ENCODE measurements around the gene POLR1F. TPM values are rescaled to one million over a fixed set of nuclear protein-coding genes. Genes with fewer than 3 reads are reported as not detected.
A peak's percentile ranks its signal among the peaks of the same experiment; 100 is the strongest.

POLR1F gene
- total and polyA plus RNA-seq, 9 of the 15 experiments (the other 6 are each of a cell fraction or from before 2014, with no cell fraction given): 17.5 to 95.3 (median 32.7) TPM

DNA sequence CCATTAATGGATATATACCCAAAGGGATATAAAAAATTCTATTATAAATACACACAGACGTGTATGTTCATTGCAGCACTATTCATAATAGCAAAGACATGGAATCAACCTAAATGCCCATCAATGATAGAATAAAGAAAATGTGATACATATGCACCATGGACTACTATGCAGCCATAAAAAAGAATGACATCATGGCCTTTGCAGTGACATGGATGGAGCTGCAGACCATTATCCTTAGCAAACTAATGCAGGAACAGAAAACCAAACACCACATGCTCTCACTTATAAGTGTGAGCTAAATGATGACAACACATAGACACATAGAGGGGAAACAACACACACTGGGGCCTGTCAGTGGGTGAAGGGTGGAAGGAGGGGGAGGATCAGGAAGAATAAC is 33.0 kb downstream of the POLR1F start:
- no peak overlapping the region for H2AFZ ChIP-seq (ENCODE audit: low read depth, low read length)
- peak; percentile 90 for TF ChIP-seq ZNF146 (CRISPR knock-in tag; IDR thresholded peaks at IDR 0.05; ENCODE audit: unreplicated experiment)
- TF ChIP-seq NR4A1 (CRISPR knock-in tag; IDR thresholded peaks at IDR 0.05): no peak
- no peak for TF ChIP-seq NR4A1 (tag; IDR thresholded peaks at IDR 0.05)
- TF ChIP-seq ARID1B (IDR thresholded peaks at IDR 0.05): no peak
- no peak for ATAC-seq
- POLR2A ChIA-PET: no interaction called here
- no peaks in the 10 kb centered on the region for H3K27me3 ChIP-seq (ENCODE audit: control insufficient read depth in 2 of 2, insufficient read depth in 2 of 2, low read length in 2 of 2)
- intact Hi-C loops (cut with micrococcal nuclease): no loop called here
- CTCF ChIA-PET (ENCODE audit: low intra/inter-chr PET ratio): no interaction called here
- no peaks in the 10 kb centered on the region for H3K9me1 ChIP-seq (ENCODE audit: control insufficient read depth, insufficient read depth, low read length)
- H4K20me1 ChIP-seq (replicated peaks; ENCODE audit: control insufficient read depth, insufficient read depth, low read length): no peaks in the 10 kb centered on the region
- H3K4me1 ChIP-seq (replicated peaks in 1 of 2; ENCODE audit: control insufficient read depth in 2 of 2, insufficient read depth in 2 of 2, low read length in 2 of 2): peaks cover 0 to 13% of the 10 kb centered on the region in 2 experiments; a peak in 1 of 5 replicates
- H3K9ac ChIP-seq (ENCODE audit: insufficient read depth in 1 of 2, low read depth in 2 of 2, low read length in 2 of 2): no peak overlapping the region
- H3K36me3 ChIP-seq (ENCODE audit: control insufficient read depth, insufficient read depth, low read length): no peaks in the 10 kb centered on the region
- H3K27ac ChIP-seq (ENCODE audit: extremely low read depth, low read depth, low read length): no peak overlapping the region
- in situ Hi-C loops (cut with MboI): loop anchor here (25.0 kb wide), 1 partner anchor 1989 kb away; no protein-coding TSS in a partner anchor
- WGBS (ENCODE audit: insufficient coverage, low coverage, missing lambda C conversion rate): 47% methylated on average over 1 of the region's 1 CpG
- no peak for DNase-seq (ENCODE audit: extremely low read depth in 1 of 4, low spot score in 3 of 4)
- H3K9me3 ChIP-seq (replicated peaks; ENCODE audit: control insufficient read depth, insufficient read depth, low read depth, low read length): no peaks in the 10 kb centered on the region
- no TSS peak for BruUV-seq (replicated peaks)
- no peak overlapping the region for H3K4me2 ChIP-seq (ENCODE audit: insufficient read depth, low read length)
- H3K4me3 ChIP-seq: no peak overlapping the region
- FAIRE-seq: no peak
- no peaks in the 10 kb centered on the region for H3K79me2 ChIP-seq (ENCODE audit: control insufficient read depth, insufficient read depth, low read length)

DNA sequence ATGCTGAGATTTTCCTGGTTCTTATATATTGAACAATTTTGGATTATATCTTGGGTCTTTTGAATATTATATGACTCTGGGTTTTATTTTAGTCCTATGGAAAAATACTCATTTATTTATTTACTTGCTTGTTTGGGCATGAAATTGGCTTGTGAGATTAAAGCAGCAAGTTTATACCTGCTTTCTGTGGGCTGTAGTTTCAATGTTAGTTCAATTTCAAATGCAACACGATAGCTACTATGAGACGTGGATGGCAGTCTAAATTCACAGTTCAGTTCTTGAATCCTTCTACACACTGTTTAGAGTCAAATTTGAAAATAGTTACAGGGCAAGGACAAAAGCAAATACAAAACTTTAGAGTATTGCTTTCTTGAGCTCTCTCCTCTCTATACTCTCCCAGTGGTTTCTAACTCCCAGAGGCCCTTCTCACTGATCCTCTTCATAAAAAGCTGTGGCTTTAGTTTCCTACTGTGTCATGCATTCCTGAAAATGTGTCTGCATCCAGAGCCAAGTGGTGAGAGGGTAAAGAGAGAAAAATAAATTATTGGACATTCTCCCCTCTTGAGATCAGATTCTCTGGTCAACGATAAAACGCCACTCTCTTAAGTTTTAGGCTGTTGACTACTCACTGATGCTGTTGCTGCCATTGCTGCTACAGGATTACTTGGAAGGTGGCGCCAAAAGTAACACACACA is 34.4 kb downstream of the POLR1F start:
- Histone ChIP-seq H3K4me2 (ENCODE audit: insufficient read depth, low read length) (no peak overlapping the region), H3K4me1 (replicated peaks in 1 of 2; ENCODE audit: control insufficient read depth in 2 of 2, insufficient read depth in 2 of 2, low read length in 2 of 2) (peaks cover 0 to 11% of the 10 kb centered on the region in 2 experiments; a peak in 1 of 5 replicates), H2AFZ (ENCODE audit: low read depth, low read length) (peak overlapping the region; percentile 70), H3K9me1 (ENCODE audit: control insufficient read depth, insufficient read depth, low read length) (no peaks in the 10 kb centered on the region), H3K79me2 (ENCODE audit: control insufficient read depth, insufficient read depth, low read length) (no peaks in the 10 kb centered on the region), H3K4me3 (no peak overlapping the region), H4K20me1 (replicated peaks; ENCODE audit: control insufficient read depth, insufficient read depth, low read length) (no peaks in the 10 kb centered on the region), H3K9ac (ENCODE audit: insufficient read depth in 1 of 2, low read depth in 2 of 2, low read length in 2 of 2) (no peak overlapping the region), H3K27ac (ENCODE audit: extremely low read depth, low read depth, low read length) (no peak overlapping the region), H3K9me3 (replicated peaks; ENCODE audit: control insufficient read depth, insufficient read depth, low read depth, low read length) (no peaks in the 10 kb centered on the region), H3K36me3 (ENCODE audit: control insufficient read depth, insufficient read depth, low read length) (no peaks in the 10 kb centered on the region), H3K27me3 (ENCODE audit: control insufficient read depth in 2 of 2, insufficient read depth in 2 of 2, low read length in 2 of 2) (no peaks in the 10 kb centered on the region)
- TF ChIP-seq ERF (CRISPR knock-in tag; IDR thresholded peaks at IDR 0.05): peak; percentile 73; the same call in 1 of the 2 replicates
- TF ChIP-seq RAD51 (IDR thresholded peaks at IDR 0.05; ENCODE audit: borderline replicate concordance, low read depth): no peak
- TF ChIP-seq, protein P1, sequence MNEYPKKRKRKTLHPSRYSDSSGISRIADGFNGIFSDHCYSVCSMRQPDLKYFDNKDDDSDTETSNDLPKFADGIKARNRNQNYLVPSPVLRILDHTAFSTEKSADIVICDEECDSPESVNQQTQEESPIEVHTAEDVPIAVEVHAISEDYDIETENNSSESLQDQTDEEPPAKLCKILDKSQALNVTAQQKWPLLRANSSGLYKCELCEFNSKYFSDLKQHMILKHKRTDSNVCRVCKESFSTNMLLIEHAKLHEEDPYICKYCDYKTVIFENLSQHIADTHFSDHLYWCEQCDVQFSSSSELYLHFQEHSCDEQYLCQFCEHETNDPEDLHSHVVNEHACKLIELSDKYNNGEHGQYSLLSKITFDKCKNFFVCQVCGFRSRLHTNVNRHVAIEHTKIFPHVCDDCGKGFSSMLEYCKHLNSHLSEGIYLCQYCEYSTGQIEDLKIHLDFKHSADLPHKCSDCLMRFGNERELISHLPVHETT (CRISPR knock-in tag; conservative IDR thresholded peaks at IDR 0.05 in 1 of 2, IDR thresholded peaks at IDR 0.05 in 1 of 2): 0 out of 4 replicates have a peak, but pooled peaks of 1 of the 2 experiments have one; percentile 31
- WGBS (ENCODE audit: insufficient coverage, low coverage, missing lambda C conversion rate): 21% methylated on average over 5 of the region's 5 CpGs
- intact Hi-C loops (cut with micrococcal nuclease) (no loop called here), in situ Hi-C loops (cut with MboI) (loop anchor here (25.0 kb wide), 1 partner anchor 1312 kb away; no protein-coding TSS in a partner anchor)
- no peak for DNase-seq (ENCODE audit: extremely low read depth in 1 of 4, low spot score in 3 of 4)
- no peak for ATAC-seq
- ChIA-PET POLR2A (no interaction called here), CTCF (ENCODE audit: low intra/inter-chr PET ratio) (no interaction called here)
- FAIRE-seq: no peak
- BruUV-seq (replicated peaks): no TSS peak

All from K562 (cell line).